K562 (cell line): Measurements from ENCODE around the gene GRIPAP1. TPM values are rescaled to one million over a fixed set of nuclear protein-coding genes. Genes with fewer than 3 reads are reported as not detected.
A peak's percentile ranks its signal among the peaks of the same experiment; 100 is the strongest.

Source experiments
- ARID1B ChIP-seq: fragments of 450-650 bp; IDR thresholded peaks from 2 replicates; pipeline ENCODE4 v1.6.1; 2016; ENCODE audit warnings: antibody characterized with exemption, mild to moderate bottlenecking, inconsistent platforms
- BHLHE40 ChIP-seq: IDR thresholded peaks from 2 replicates; pipeline ENCODE4 v1.6.1; 2011; ENCODE audit warnings: low read length, improper control_type of control experiment
- C11orf30 ChIP-seq: fragments of 450-650 bp; IDR thresholded peaks from 2 replicates; pipeline ENCODE4 v1.6.1; 2016; ENCODE audit warnings: low read depth, mild to moderate bottlenecking
- EGR1 ChIP-seq: fragments of 450-650 bp; conservative IDR thresholded peaks from 2 replicates; pipeline ENCODE4 v1.6.1; 2017; ENCODE audit warnings: mild to moderate bottlenecking
- ETS2 ChIP-seq: IDR thresholded peaks from 2 replicates; pipeline ENCODE4 v1.6.1; 2016; ENCODE audit warnings: borderline replicate concordance, missing genetic modification characterization, mild to moderate bottlenecking, moderate library complexity, missing compliant biosample characterization; ENCODE audit not compliant: poor library complexity, severe bottlenecking
- FOXJ2 ChIP-seq: fragments of 200-800 bp; sonication (Bioruptor generic); IDR thresholded peaks from 2 replicates; pipeline ENCODE4 v1.6.1; 2016; ENCODE audit warnings: missing genetic modification characterization, missing compliant biosample characterization
- FOXM1 ChIP-seq, 2 experiments: fragments of 450-650 bp in 1 of 2; sonication (generic) in 1 of 2; formaldehyde crosslinking in 1 of 2; IDR thresholded peaks; 2 replicates each; pipeline versions ENCODE4 v1.6.1 to v1.9.0; 2017 to 2022; ENCODE audit warnings: low read depth in 2 of 2, mild to moderate bottlenecking in 2 of 2, missing genetic modification reagents in 1 of 2, moderate library complexity in 1 of 2
- HDAC2 ChIP-seq: fragments of 450-650 bp; IDR thresholded peaks from 2 replicates; pipeline ENCODE4 v1.6.1; 2016; ENCODE audit warnings: mild to moderate bottlenecking
- HLTF ChIP-seq: fragments of 450-650 bp; IDR thresholded peaks from 2 replicates; pipeline ENCODE4 v1.6.1; 2016
- HNRNPH1 ChIP-seq: fragments of 200-400 bp; formaldehyde crosslinking; optimal IDR thresholded peaks from 2 replicates; pipeline ENCODE3; 2017; ENCODE audit warnings: low read depth, mild to moderate bottlenecking, low read length, moderate library complexity
- MYBL2 ChIP-seq, 2 experiments: fragments of 450-650 bp in 1 of 2; sonication (generic) in 1 of 2; formaldehyde crosslinking in 1 of 2; IDR thresholded peaks; 2 replicates each; pipeline versions ENCODE4 v1.6.1 to v1.8.1; 2017 to 2022; ENCODE audit warnings: borderline replicate concordance in 1 of 2, inconsistent platforms in 1 of 2, low read depth in 1 of 2, mild to moderate bottlenecking in 1 of 2, missing genetic modification reagents in 1 of 2, moderate library complexity in 1 of 2
- NFIC ChIP-seq: fragments of 450-650 bp; IDR thresholded peaks from 2 replicates; pipeline ENCODE4 v1.6.1; 2017; ENCODE audit warnings: mild to moderate bottlenecking, inconsistent platforms
- NFRKB ChIP-seq: fragments of 450-650 bp; IDR thresholded peaks from 2 replicates; pipeline ENCODE4 v1.6.1; 2016; ENCODE audit warnings: low read depth
- NONO ChIP-seq, 2 experiments: fragments of 200-400 bp in 1 of 2; fragments of 450-650 bp in 1 of 2; formaldehyde crosslinking in 1 of 2; IDR thresholded peaks; 2 replicates each; pipeline ENCODE4 v1.6.1; 2017; ENCODE audit warnings: low read depth in 2 of 2, mild to moderate bottlenecking in 2 of 2, moderate library complexity in 2 of 2, low read length in 1 of 2
- PHF8 ChIP-seq: fragments of 200-600 bp; sonication (generic); IDR thresholded peaks from 2 replicates; pipeline ENCODE4 v1.6.1; 2012; ENCODE audit warnings: mixed run types, mild to moderate bottlenecking, inconsistent platforms, low read length, moderate library complexity, borderline replicate concordance
- RFX1 ChIP-seq: fragments of 450-650 bp; IDR thresholded peaks from 2 replicates; pipeline ENCODE4 v1.6.1; 2016; ENCODE audit warnings: mild to moderate bottlenecking, moderate library complexity
- TEAD4 ChIP-seq, 2 experiments: sonication (generic) in 1 of 2; formaldehyde crosslinking in 1 of 2; IDR thresholded peaks; 2 replicates each; pipeline versions ENCODE4 v1.6.1 to v1.8.0; 2012 to 2022; ENCODE audit warnings: borderline replicate concordance in 1 of 2, inconsistent platforms in 1 of 2, low read length in 1 of 2, mild to moderate bottlenecking in 1 of 2, missing genetic modification reagents in 1 of 2
- TRIM24 ChIP-seq, 2 experiments: fragments of 450-650 bp; IDR thresholded peaks; 2 replicates each; pipeline ENCODE4 v1.6.1; 2016
- ZNF121 ChIP-seq: sonication (generic); formaldehyde crosslinking; conservative IDR thresholded peaks from 2 replicates; pipeline ENCODE4 v1.8.0; 2022; ENCODE audit warnings: missing genetic modification reagents
- ZSCAN29 ChIP-seq: fragments of 450-650 bp; IDR thresholded peaks from 2 replicates; pipeline ENCODE4 v1.6.1; 2017
- polyA plus RNA-seq, 8 experiments: library from polyadenylated mRNA; depleted of rRNA in 4 of 8; stranded (reverse) in 5 of 8; unstranded in 3 of 8; fragments of >200 nt; fragmentation: Nextera tagmentation in 2 of 8; fragmentation: Illumina TruSeq in 1 of 8; extraction: Ambion mirVana in 2 of 8; extraction: Trizol in 1 of 8; gene quantifications; 2 replicates each; pipeline versions ENCODE4 v1.2.1 to v1.2.3, GENCODE V29; 2011 to 2014; ENCODE audit warnings: inconsistent platforms in 1 of 8, missing spikeins in 1 of 8
- total RNA-seq, 7 experiments: library from RNA; depleted of rRNA in 6 of 7; stranded (reverse); fragments of >200 nt in 6 of 7; fragmentation: Illumina TruSeq in 2 of 7; extraction: Trizol in 2 of 7; gene quantifications; 2 replicates each; pipeline versions ENCODE4 v1.2.1 to v1.2.3, GENCODE V29; 2011 to 2021; ENCODE audit warnings: low replicate concordance in 1 of 7
- TF ChIP-seq, protein P1 (sequence below): fragments of 250-450 bp; sonication (Bioruptor Pico); IDR thresholded peaks from 2 replicates; pipeline ENCODE4 v1.5.0; 2021; ENCODE audit warnings: mild to moderate bottlenecking, borderline replicate concordance
- TF ChIP-seq, protein P2 (sequence below), 2 experiments: fragments of 200-800 bp in 1 of 2; sonication (Bioruptor generic) in 1 of 2; sonication (generic) in 1 of 2; formaldehyde crosslinking in 1 of 2; IDR thresholded peaks in 1 of 2; conservative IDR thresholded peaks in 1 of 2; 2 replicates each; pipeline versions ENCODE4 v1.5.0 to v1.6.1; 2016 to 2020; ENCODE audit warnings: missing compliant biosample characterization in 1 of 2, missing genetic modification characterization in 1 of 2, missing genetic modification reagents in 1 of 2
- TF ChIP-seq, protein P3 (sequence below): sonication (generic); formaldehyde crosslinking; IDR thresholded peaks from 2 replicates; pipeline ENCODE4 v1.9.0; 2022; ENCODE audit warnings: mild to moderate bottlenecking, missing genetic modification reagents

Gene GRIPAP1
- total and polyA plus RNA-seq, 9 of the 15 experiments (the other 6 are each of a cell fraction or from before 2014, with no cell fraction given): 4.1 to 41.6 (median 24.0) TPM

DNA sequence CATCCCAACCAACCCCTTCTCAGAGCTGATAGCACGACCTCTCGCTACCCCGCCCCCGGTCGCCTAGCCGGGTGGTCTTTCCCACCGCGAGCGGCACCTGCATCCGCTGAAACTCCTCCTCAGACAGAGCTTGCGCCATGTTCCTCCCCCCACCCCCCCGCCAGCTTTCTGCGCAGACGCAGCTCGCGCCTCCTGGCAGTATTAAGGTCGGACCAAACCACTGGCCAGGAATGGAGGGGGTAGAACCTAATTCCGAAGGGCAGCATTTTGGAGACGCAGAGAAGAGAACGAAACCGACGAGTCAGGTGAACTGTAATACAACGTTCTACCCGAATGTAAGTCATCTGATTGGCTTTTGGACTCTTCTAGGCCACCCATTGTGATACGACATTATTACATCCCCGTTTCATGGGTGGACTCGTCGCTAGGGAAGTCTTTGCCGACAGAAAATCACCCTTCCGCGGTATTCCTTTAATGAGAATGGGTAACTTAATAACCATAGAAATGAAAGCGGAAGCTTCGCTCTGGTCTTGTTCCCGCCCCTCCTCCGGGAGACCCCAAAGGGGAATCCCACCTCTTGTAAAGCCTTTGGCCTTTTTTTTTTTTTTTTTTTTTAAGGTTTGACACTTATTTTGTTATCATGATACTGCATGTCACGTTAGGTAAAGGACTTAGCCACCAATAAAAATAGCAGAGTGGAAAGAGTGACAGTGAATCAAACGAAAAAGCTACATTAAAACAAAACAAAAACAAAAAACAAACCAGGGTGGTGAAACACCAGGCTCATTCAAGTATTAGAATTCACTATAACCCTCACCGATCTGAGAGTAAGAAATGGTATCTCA is at the start of gene GRIPAP1 (continued):
- TF ChIP-seq, protein P1, sequence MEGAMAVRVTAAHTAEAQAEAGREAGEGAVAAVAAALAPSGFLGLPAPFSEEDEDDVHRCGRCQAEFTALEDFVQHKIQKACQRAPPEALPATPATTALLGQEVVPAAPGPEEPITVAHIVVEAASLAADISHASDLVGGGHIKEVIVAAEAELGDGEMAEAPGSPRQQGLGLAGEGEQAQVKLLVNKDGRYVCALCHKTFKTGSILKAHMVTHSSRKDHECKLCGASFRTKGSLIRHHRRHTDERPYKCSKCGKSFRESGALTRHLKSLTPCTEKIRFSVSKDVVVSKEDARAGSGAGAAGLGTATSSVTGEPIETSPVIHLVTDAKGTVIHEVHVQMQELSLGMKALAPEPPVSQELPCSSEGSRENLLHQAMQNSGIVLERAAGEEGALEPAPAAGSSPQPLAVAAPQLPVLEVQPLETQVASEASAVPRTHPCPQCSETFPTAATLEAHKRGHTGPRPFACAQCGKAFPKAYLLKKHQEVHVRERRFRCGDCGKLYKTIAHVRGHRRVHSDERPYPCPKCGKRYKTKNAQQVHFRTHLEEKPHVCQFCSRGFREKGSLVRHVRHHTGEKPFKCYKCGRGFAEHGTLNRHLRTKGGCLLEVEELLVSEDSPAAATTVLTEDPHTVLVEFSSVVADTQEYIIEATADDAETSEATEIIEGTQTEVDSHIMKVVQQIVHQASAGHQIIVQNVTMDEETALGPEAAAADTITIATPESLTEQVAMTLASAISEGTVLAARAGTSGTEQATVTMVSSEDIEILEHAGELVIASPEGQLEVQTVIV (CRISPR knock-in tag): no peak
- peak; percentile 28; the same call in 1 of the 2 replicates for TF ChIP-seq RFX1
- TF ChIP-seq ARID1B: 0 out of 2 replicates have a peak, but pooled peaks have one; percentile 26
- TF ChIP-seq TRIM24 (IDR thresholded peaks at IDR 0.05): no peak
- peak; percentile 85 for TF ChIP-seq BHLHE40
- TF ChIP-seq ETS2 (tag): no peak
- peak in 1 of 2 experiments; percentile 99; a peak in 2 of 4 replicates for TF ChIP-seq NONO (IDR thresholded peaks at IDR 0.05; ENCODE audit: low read depth in 2 of 2, low read length in 1 of 2)
- TF ChIP-seq EGR1: 0 out of 2 replicates have a peak, but pooled peaks have one; percentile 32
- TF ChIP-seq MYBL2 (IDR thresholded peaks at IDR 0.05; ENCODE audit: low read depth): no peak
- no peak for TF ChIP-seq MYBL2 (CRISPR knock-in tag; IDR thresholded peaks at IDR 0.05; ENCODE audit: borderline replicate concordance)
- 0 out of 2 replicates have a peak, but pooled peaks have one; percentile 28 for TF ChIP-seq C11orf30
- TF ChIP-seq NFRKB: peak; percentile 65; the same call in 1 of the 2 replicates
- TF ChIP-seq, protein P2, sequence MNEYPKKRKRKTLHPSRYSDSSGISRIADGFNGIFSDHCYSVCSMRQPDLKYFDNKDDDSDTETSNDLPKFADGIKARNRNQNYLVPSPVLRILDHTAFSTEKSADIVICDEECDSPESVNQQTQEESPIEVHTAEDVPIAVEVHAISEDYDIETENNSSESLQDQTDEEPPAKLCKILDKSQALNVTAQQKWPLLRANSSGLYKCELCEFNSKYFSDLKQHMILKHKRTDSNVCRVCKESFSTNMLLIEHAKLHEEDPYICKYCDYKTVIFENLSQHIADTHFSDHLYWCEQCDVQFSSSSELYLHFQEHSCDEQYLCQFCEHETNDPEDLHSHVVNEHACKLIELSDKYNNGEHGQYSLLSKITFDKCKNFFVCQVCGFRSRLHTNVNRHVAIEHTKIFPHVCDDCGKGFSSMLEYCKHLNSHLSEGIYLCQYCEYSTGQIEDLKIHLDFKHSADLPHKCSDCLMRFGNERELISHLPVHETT (CRISPR knock-in tag; conservative IDR thresholded peaks at IDR 0.05 in 1 of 2, IDR thresholded peaks at IDR 0.05 in 1 of 2): peak in 1 of 2 experiments; percentile 48; a peak in 1 of 4 replicates
- peak; percentile 57; the same call in 1 of the 2 replicates for TF ChIP-seq FOXM1 (IDR thresholded peaks at IDR 0.05; ENCODE audit: low read depth)
- no peak for TF ChIP-seq FOXM1 (CRISPR knock-in tag; IDR thresholded peaks at IDR 0.05; ENCODE audit: low read depth)
- no peak for TF ChIP-seq HLTF
- TF ChIP-seq NFIC: 0 out of 2 replicates have a peak, but pooled peaks have one; percentile 11
- TF ChIP-seq, protein P3, sequence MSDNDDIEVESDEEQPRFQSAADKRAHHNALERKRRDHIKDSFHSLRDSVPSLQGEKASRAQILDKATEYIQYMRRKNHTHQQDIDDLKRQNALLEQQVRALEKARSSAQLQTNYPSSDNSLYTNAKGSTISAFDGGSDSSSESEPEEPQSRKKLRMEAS: no peak
- no peak for TF ChIP-seq ZNF121 (CRISPR knock-in tag)
- TF ChIP-seq HNRNPH1: no peak
- 0 out of 2 replicates have a peak, but pooled peaks have one; percentile 27 for TF ChIP-seq HDAC2
- no peak for TF ChIP-seq ZSCAN29
- TF ChIP-seq FOXJ2 (tag): no peak
- TF ChIP-seq TEAD4 (IDR thresholded peaks at IDR 0.05; ENCODE audit: low read length): peak; percentile 47; the same call in 1 of the 2 replicates
- TF ChIP-seq TEAD4 (CRISPR knock-in tag; IDR thresholded peaks at IDR 0.05; ENCODE audit: borderline replicate concordance): no peak
- TF ChIP-seq PHF8: peak; percentile 65; the same call in 1 of the 2 replicates
